BLaER1 treated with 17β-estradiol and CSF1 and Interleukin-3, amounts not matched to agents 10 nM and 100 nM (cell line): ENCODE measurements around the gene SERINC2.

ENCODE experiments used
- H3K27ac ChIP-seq, 11 experiments: shearing (Covaris generic); formaldehyde crosslinking; 2 replicates each; pipeline ENCODE4 v1.8.1; 2022
- H3K27me3 ChIP-seq, 11 experiments: shearing (Covaris generic); formaldehyde crosslinking; 2 replicates each; pipeline ENCODE4 v1.8.1; 2022
- H3K36me3 ChIP-seq, 11 experiments: shearing (Covaris generic); formaldehyde crosslinking; 2 replicates each; pipeline ENCODE4 v1.8.1; 2022
- H3K4me1 ChIP-seq, 10 experiments: shearing (Covaris generic); formaldehyde crosslinking; 2 replicates each; pipeline ENCODE4 v1.8.1; 2022
- H3K4me2 ChIP-seq, 11 experiments: shearing (Covaris generic); formaldehyde crosslinking; 2 replicates each; pipeline ENCODE4 v1.8.1; 2022
- H3K4me3 ChIP-seq, 10 experiments: shearing (Covaris generic); formaldehyde crosslinking; 2 replicates each; pipeline ENCODE4 v1.8.1; 2022
- H3K9ac ChIP-seq, 11 experiments: shearing (Covaris generic); formaldehyde crosslinking; 2 replicates each; pipeline ENCODE4 v1.8.1; 2022
- H3K9me3 ChIP-seq, 11 experiments: shearing (Covaris generic); formaldehyde crosslinking; replicated peaks in 1 of 11; 2 replicates each; pipeline ENCODE4 v1.8.1; 2022
- H4K20me1 ChIP-seq, 11 experiments: shearing (Covaris generic); formaldehyde crosslinking; 2 replicates each; pipeline ENCODE4 v1.8.1; 2022
- Cebpa-rat ChIP-seq, 11 experiments: shearing (Covaris generic); IDR thresholded peaks; 2 replicates each; pipeline ENCODE4 v1.8.1; 2022

The SERINC2 gene

DNA sequence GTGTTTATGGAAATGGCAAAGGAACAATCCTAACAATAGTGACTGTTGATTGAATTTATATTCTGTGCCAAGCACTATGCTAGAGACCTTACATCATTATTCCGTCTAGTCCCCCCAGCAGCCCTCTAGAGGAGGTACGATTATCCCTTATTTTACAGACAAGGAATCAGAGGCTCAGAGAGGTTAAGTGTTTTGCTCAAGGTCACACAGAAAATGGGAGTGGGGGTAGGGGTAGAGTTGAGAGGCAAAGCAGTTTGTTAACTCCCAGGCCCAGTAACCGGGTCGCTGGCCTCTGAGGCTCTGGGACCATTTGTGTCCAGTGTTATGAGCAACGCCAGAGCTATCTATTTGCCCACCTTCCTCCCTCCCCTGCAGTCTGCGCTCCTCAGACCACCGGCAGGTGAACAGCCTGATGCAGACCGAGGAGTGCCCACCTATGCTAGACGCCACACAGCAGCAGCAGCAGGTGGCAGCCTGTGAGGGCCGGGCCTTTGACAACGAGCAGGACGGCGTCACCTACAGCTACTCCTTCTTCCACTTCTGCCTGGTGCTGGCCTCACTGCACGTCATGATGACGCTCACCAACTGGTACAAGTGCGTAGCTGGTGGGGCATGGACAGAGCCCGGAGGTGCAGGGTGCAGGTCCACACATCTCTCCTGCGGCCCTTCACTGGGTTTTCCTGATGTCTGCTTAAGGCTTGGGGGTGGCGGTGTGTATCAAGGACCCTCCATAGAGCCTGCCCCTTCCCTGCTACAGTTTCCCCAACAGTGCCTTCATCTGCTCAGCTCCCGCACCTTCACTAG lies 19.8 kb downstream of the SERINC2 start:
- Histone ChIP-seq H4K20me1 (no peaks in the 10 kb centered on the region), H3K4me1 (peaks cover 17 to 49% (median 35%) of the 10 kb centered on the region in 10 experiments), H3K4me2 (peak overlapping the region in 9 of 11 experiments; percentile 68 to 90 (median 81); a peak in 16 of 22 replicates), H3K36me3 (no peaks in the 10 kb centered on the region; a peak in 1 of 22 replicates), H3K27me3 (no peaks in the 10 kb centered on the region), H3K27ac (peak overlapping the region in 2 of 11 experiments; percentile 15 to 63; a peak in 1 of 22 replicates), H3K4me3 (no peak overlapping the region), H3K9ac (0 out of 22 replicates have a peak overlapping the region, but pooled peaks of 1 of the 11 experiments have one; percentile 37), H3K9me3 (no peaks in the 10 kb centered on the region)
- TF ChIP-seq Cebpa-rat (IDR thresholded peaks at IDR 0.05): no peak

- H3K27ac ChIP-seq: peak overlapping the region in 6 of 11 experiments; percentile 49 to 69 (median 60); a peak in 9 of 22 replicates
- no peaks in the 10 kb centered on the region for H4K20me1 ChIP-seq
- H3K4me1 ChIP-seq: peaks cover 17 to 49% (median 35%) of the 10 kb centered on the region in 10 experiments
- no peaks in the 10 kb centered on the region for H3K9me3 ChIP-seq
- peak overlapping the region; percentile 68 to 90 (median 81); a peak in 20 of 22 replicates for H3K4me2 ChIP-seq
- no peaks in the 10 kb centered on the region for H3K27me3 ChIP-seq
- TF ChIP-seq Cebpa-rat (IDR thresholded peaks at IDR 0.05): no peak
- H3K36me3 ChIP-seq: no peaks in the 10 kb centered on the region; a peak in 1 of 22 replicates
- H3K9ac ChIP-seq: peak overlapping the region in 2 of 11 experiments; percentile 19 to 37; a peak in 3 of 22 replicates
- H3K4me3 ChIP-seq: no peak overlapping the region
Measured at GRCh38 chr1:31433396-31433930, 20.4 kb downstream of the SERINC2 start.

- no peak for TF ChIP-seq Cebpa-rat (IDR thresholded peaks at IDR 0.05)
- peak overlapping the region in 8 of 11 experiments; percentile 5 to 53 (median 34); a peak in 12 of 22 replicates for H3K9ac ChIP-seq
- H3K27me3 ChIP-seq: no peaks in the 10 kb centered on the region
- no peaks in the 10 kb centered on the region for H3K9me3 ChIP-seq
- H3K4me3 ChIP-seq: 0 out of 20 replicates have a peak overlapping the region, but pooled peaks of 1 of the 10 experiments have one; percentile 15
- no peaks in the 10 kb centered on the region for H4K20me1 ChIP-seq
- no peaks in the 10 kb centered on the region; a peak in 1 of 22 replicates for H3K36me3 ChIP-seq
- peak overlapping the region; percentile 68 to 90 (median 81) for H3K4me2 ChIP-seq
- peak overlapping the region in 8 of 11 experiments; percentile 42 to 69 (median 58); a peak in 17 of 22 replicates for H3K27ac ChIP-seq
- H3K4me1 ChIP-seq: peaks cover 17 to 51% (median 35%) of the 10 kb centered on the region in 10 experiments
Measured at GRCh38 chr1:31434101-31434871, 21.3 kb downstream of the SERINC2 start.

GRCh38 chr1:31434979-31435378 lies 22.0 kb downstream of the SERINC2 start:
- H3K4me3 ChIP-seq: no peak overlapping the region
- H3K9ac ChIP-seq: peak overlapping the region in 5 of 11 experiments; percentile 19 to 53 (median 39); a peak in 6 of 22 replicates
- no peaks in the 10 kb centered on the region for H3K36me3 ChIP-seq
- no peaks in the 10 kb centered on the region for H4K20me1 ChIP-seq
- no peak for TF ChIP-seq Cebpa-rat (IDR thresholded peaks at IDR 0.05)
- H3K9me3 ChIP-seq: no peaks in the 10 kb centered on the region
- peak overlapping the region in 8 of 11 experiments; percentile 42 to 69 (median 58); a peak in 15 of 22 replicates for H3K27ac ChIP-seq
- peaks cover 16 to 51% (median 30%) of the 10 kb centered on the region in 10 experiments for H3K4me1 ChIP-seq
- no peaks in the 10 kb centered on the region for H3K27me3 ChIP-seq
- peak overlapping the region; percentile 68 to 90 (median 81); a peak in 20 of 22 replicates for H3K4me2 ChIP-seq

GRCh38 chr1:31435471-31436409 lies 22.7 kb downstream of the SERINC2 start:
- H3K27me3 ChIP-seq: no peaks in the 10 kb centered on the region
- H3K27ac ChIP-seq: peak overlapping the region in 3 of 11 experiments; percentile 63 to 69 (median 63); a peak in 1 of 22 replicates
- H3K9me3 ChIP-seq: no peaks in the 10 kb centered on the region
- TF ChIP-seq Cebpa-rat (IDR thresholded peaks at IDR 0.05): no peak
- peaks cover 15 to 49% (median 31%) of the 10 kb centered on the region in 10 experiments for H3K4me1 ChIP-seq
- no peak overlapping the region for H3K4me3 ChIP-seq
- peak overlapping the region in 5 of 11 experiments; percentile 81 to 90 (median 81); a peak in 9 of 22 replicates for H3K4me2 ChIP-seq
- no peaks in the 10 kb centered on the region for H4K20me1 ChIP-seq
- no peaks in the 10 kb centered on the region for H3K36me3 ChIP-seq
- H3K9ac ChIP-seq: no peak overlapping the region

GRCh38 chr1:31436596-31437432 lies 23.8 kb downstream of the SERINC2 start:
- no peak overlapping the region for H3K4me2 ChIP-seq
- no peak overlapping the region for H3K9ac ChIP-seq
- TF ChIP-seq Cebpa-rat (IDR thresholded peaks at IDR 0.05): no peak
- no peaks in the 10 kb centered on the region for H4K20me1 ChIP-seq
- H3K36me3 ChIP-seq: no peaks in the 10 kb centered on the region
- peaks cover 15 to 50% (median 33%) of the 10 kb centered on the region in 10 experiments for H3K4me1 ChIP-seq
- H3K27ac ChIP-seq: no peak overlapping the region
- no peaks in the 10 kb centered on the region for H3K9me3 ChIP-seq
- no peak overlapping the region for H3K4me3 ChIP-seq
- no peaks in the 10 kb centered on the region for H3K27me3 ChIP-seq

DNA sequence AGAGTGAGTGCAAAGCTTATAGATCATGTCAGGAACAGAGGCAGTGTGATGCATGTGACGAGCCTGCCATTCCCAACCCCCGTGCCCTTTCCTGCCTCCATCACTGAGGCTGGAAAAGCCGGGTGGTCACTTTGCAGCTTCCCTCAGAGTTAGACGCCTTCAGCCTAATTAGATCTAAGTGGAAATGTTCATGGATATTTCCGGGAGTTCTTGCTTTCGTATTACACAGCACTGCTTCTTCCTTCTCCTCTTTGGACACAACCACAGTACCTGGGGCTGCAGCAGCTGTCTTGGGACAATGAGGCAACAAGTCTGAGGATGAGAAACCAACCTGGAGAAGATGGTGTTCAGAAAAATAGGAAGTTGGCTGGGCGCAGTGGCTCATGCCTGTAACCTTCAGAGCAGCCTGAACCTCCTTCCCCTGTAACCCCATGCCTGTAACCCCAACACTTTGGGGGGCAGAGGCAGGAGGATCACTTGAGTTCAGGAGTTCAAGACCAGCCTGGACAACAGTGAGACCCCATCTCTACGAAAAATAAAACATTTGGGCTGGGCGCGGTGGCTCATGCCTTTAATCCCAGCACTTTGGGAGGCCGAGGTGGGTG lies 24.5 kb downstream of the SERINC2 start:
- no peak for TF ChIP-seq Cebpa-rat (IDR thresholded peaks at IDR 0.05)
- Histone ChIP-seq H3K4me3 (no peak overlapping the region), H3K4me1 (peaks cover 15 to 49% (median 32%) of the 10 kb centered on the region in 10 experiments), H4K20me1 (no peaks in the 10 kb centered on the region), H3K27ac (no peak overlapping the region), H3K36me3 (no peaks in the 10 kb centered on the region), H3K9ac (no peak overlapping the region), H3K9me3 (no peaks in the 10 kb centered on the region), H3K27me3 (no peaks in the 10 kb centered on the region), H3K4me2 (no peak overlapping the region)
